Stimulated activated CD8-positive, alpha-beta memory T cell treated with anti-CD3 and anti-CD28 coated beads, Interleukin-7, amount 100 ng/mL, for 1 hour (primary cell): ENCODE results near the gene ATIC.

Experiments used
- DNase-seq, 2 donors: peaks; one replicate each; pipeline ENCODE4 v3.0.0-alpha.2; 2020; ENCODE audit warnings: low read depth in 2 of 2

ATIC gene

DNA sequence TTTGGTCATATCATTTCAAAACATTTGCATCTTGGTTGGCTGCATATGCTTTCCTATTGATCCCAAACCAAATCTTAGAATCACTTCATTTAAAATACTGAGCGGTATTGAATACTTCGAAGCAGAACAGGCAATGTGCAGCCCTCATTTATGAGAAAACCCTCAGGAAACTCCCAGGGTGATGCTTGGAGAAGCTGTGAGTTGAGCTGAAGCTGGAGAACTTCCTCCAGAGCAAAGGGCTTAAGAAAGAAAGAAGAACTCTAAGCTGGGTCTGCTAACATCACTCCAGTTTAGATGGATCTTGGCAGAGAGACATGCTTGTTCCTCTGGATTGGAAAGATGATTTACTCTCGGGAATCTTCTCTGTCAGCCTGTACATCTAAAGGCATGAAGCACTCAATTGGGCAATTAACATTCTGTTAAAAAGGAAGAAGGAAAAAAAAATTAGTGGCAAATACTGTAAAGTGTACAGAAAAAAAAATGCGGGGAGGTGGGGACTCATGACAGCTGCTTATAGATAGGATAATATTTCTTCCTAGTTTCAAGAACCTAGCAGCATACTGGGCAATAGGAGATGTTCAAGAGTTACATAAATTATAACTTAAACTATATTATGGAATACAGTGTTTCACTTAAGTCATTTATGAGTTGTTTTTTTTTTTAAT is 49.5 kb downstream of the ATIC start:
- no peak for DNase-seq

DNA sequence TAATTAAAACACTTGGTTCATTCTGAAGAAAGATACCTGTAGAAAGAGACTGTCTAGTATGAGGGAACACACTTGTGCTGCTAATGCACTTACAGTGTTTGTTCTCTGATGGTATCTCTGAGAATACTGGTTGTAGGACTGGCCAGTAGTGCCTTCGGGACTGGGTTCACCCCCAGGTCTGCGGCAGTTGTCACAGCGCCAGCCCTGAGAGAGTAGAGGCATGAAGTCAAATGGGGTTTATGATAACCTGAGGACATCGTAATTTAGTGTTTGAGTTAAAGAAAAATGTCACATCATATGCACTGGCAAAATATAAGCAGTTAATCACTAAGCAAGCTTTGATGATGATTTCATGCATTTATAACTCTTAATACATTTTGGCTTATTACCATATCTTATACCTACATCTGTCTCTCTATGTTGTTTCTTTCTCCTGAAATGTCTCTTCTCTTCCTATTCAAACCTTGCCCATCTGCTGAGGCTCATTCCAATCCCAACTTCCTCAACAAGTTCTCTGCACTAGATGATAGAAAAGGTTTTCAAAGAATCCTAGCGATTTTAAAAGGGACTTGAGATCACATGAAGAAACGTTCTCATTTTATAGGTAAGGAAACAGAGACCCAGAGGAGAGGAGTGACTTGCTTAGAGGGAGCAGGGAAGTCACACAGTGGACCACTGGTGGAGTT is 50.2 kb downstream of the ATIC start:
- no peak for DNase-seq

DNA sequence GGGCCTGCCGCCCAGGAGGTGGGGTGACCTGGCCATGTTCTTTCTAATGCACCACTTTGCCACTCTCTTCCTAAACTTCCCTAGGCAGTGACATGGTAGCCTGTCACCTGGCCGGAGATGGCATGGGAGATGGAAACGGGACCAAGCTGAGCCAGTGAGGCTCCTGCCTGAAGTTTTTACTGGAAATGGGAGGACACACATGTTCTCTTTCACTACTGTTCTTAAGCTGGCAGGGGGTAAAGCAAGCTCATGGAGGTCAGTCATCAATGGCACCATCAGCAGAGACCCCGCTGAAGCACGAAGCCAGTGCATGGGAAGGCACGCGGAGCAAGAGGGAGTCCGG is 50.7 kb downstream of the ATIC start:
- DNase-seq, result no peak

DNA sequence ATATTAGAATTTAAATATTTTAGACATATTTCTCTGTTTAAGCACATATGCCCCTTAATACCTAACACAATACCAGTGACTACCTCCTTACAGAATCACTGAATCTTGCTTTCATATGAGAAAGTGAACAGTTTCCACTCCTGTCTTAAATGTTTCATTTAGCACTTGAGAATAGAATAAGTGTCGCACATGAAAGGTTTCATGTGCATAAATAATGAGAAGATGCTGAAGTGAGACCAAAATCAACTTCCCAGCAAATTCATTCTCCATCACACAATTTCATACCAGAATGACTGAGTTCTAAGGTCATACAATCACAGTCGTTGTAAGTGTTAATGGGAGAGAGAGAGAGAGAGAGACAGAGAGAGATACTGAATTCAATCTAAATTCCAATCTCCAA is 51.2 kb downstream of the ATIC start:
- no peak for DNase-seq

DNA sequence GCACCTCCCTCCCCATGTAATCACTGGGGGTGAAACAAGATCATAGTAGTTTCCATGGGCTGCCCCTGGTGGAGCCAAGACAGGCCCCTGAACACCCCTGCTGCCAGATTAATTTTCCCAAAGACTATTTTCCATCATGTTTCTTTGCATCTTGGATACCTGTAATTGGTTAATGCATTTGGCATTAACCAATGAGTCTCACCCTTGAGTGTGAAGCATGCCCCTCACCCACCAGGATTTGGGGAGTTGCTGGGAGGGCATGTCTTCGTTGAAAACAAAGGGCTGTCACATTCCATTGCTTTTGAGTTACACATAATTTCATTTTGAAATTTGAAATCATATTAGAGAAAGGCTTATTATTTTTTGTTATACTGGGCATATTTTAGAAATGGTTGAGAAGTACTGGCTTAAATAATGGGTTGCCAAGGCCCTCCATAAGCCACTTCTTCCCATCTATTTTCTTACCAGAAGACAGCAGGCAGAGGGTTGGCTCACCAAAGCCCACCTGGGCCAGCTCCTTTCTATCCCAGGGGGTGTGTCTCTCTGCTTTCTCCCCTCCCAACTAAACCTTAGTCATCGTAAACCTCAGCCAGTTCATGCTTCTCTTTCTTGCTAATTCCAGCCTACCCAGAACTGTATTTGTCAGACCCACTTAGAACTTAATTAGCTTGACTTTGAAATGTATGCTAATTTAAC is 51.8 kb downstream of the ATIC start:
- DNase-seq, result no peak

DNA sequence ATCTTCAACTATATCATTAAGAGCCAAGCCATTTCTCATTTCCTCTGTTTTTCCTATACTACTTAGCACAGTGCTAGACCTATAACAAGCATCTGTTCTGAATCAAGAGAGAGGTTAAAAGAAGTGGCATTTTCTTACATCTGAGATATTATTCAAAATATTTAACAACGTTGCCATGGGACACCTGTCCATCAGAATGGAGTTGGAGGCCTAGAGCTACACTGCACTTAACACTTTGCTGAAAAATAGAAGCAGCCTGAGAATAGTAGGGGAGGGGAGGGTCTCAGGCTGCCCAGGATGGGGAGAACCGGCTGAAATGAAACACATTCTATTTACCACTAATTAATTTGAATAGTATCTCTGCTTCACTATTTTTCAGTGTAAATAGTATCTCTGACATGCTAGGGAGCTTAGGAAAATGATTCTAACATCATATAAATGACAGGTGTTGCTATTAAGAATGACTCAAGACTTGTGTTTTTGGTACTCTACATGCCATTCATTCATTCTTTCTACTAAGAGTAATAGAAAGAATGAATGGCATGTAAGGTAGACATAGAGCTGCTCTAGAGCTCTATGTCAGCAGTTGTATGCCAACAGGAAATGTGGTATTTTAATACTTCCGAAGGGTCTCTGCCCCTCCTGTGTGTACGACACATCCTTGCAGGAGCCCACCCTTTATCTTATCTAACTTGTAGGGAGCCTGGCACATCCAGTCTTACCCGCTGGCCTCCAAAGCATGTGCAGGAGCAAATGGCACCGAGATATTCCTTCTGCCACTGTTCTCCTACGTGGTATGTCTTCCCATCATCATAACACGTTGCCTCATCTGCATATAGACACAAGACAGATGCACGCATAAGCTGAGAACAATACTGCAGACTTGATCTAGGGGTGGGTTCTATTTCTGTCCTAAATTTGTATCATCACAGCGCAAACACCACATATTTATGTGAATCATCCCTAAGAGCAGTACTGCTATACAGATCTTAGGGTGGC is 52.6 kb downstream of the ATIC start:
- no peak for DNase-seq

DNA sequence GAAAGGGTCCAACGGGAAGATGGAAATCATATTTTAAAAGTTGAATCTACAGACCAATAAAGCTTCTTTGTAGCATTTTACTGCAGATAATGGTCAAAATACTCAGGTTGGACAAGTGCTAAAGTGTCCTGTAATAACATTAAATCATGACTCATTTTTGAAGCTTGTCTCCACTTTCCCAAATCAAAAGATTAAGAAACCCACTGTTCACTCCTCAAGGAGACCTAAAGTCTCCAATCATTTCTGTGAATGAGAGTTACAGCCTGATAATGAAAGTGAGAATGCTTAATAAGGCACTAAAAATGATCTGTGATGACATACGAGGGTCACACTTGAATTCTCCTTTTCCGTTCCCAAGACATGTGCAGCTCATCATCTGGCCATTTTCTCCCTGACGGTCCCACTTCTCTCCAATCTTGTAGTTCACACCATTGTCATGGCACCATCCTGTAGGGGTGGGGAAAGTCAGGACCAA is 53.4 kb downstream of the ATIC start:
- no peak for DNase-seq

DNA sequence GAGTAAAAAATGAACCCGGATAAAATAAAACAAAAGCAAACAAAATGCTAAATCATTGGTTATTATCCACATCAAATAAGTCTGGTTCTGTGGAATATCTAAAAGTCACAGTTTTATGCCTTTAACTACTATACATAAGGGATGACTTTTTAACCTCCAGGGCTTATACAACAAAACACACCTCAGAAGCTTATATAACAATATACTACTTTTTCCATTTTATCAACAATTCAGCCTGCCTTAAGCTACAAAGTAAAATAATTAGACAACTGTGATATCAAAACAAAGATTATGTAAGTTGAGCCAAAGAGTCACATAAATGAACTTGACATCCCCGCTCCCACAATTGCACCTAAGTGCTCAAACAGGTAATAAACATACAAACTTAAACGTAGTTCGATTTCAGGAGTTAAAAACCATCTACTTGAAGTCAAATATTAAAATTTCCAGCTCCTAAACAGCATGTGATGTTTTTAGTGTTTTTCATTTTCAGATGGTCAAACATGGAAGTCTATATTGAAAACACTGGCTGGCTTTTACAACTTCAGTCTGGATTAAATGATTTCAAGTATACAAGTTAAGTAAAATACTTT is 54.7 kb downstream of the ATIC start:
- DNase-seq, result no peak

DNA sequence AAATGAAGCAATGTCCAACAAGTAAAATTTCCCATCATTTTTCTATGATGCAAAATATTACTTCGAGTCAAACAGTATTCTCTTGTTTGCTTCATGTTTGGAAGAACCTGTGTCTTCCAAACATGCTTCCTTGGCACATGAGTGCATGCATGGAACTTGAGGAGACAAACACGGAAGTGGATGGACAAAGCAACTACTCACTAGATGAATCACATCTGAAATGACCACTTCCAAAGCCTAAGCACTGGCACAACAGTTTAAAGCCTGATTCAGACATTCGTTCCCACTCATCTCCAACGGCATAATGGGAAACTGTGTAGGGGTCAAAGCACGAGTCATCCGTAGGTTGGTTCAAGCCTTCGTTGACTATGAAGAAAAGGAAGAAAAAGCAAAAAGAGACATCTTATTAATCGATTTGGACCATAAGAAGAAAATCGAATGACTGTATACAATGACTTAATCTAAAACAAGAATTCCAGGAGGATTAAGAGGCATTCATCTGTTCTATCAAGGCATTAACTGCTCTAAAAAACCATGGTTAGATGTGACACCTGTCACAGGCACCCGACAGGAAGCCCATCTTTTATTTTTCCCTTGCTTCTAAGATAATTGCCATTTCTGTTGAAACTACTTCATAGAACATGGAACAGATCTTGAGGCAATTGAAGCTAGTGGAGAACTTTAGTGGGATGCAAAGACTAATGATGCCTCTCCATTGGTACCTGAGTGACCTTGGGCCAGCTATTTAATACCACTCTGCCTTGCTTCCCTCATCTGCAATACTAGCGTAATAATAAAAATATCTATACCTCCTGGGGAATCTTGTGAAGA is 56.0 kb downstream of the ATIC start:
- no peak for DNase-seq

DNA sequence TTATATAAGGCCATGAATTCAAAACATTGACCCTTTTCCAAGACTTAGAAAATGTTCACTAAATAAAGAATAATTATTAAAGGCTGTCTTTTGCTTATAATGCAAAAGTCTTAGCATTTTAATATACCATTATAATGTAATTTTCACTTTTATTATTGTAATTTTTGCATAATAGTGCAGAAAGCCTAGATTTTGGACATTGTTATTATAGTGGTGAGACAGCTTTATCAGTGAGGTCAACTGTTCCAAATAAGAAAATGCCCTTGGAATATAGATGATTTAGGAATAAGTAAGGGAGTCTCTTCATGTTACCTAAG is 56.6 kb downstream of the ATIC start:
- no peak for DNase-seq

DNA sequence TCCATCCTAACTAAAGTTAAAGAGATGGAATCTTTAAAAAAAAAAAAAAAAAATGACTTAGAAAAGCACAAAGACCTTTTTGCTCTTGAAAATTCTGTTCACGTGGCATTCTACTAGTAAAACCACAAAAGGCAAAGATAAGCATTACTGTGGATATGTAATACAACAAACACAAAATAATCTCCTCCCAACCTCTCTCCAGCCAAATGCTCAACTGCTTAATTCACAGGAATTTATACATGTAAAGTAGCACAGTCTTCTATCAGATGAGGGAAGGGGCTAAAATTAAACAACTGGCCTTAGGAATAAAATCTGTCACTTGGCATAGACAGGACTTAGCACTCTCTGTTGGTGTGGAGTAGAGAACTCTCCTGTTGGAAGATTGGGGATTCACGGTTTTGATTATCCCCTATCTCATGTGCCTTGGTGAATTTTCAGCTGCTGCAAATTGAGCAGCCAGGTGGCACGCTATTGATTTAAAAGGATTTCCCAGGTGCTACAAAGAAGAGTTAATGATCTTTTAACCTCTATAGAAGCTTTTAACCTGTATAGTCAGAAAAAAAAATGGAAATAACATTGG is 57.4 kb downstream of the ATIC start:
- DNase-seq, result no peak

DNA sequence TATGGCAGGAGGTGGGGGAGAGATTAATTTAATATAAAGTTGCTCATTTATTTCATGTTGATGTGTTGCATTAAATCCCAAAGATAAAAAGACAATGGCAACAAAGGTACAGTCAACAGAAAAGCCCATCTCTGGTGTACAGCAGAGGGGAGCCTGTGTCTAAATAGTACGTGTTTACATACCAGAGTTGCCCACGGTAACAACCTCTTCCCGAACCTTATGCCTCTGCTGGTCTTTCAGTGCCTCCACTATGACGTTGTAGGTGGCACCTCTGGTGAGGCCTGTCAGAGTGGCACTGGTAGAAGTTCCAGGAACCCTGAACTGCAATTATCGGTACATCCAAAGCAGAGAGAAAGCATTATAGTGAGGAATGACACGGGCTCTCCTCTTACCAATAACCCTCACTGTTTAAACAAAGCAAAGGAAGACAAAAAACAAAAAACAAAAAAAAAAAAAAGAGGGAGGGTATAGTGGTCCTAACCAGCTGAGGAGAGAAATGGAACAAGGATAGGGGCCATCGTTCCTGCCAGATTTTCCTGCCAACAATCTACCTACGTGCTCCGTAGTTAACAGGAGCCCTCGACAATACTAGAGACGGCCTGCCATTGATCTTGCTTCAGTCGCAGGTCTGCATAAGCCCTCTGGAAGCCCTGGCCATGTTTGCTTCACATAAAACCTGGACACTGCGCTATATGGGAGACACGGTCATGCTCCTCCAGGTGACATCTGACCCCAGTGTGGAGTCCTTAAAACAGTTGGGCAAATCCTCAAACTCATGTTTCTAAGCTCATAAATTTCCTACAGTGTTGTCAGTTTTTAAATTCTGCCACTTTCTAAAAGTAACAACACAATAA is 58.5 kb downstream of the ATIC start:
- no peak for DNase-seq

DNA sequence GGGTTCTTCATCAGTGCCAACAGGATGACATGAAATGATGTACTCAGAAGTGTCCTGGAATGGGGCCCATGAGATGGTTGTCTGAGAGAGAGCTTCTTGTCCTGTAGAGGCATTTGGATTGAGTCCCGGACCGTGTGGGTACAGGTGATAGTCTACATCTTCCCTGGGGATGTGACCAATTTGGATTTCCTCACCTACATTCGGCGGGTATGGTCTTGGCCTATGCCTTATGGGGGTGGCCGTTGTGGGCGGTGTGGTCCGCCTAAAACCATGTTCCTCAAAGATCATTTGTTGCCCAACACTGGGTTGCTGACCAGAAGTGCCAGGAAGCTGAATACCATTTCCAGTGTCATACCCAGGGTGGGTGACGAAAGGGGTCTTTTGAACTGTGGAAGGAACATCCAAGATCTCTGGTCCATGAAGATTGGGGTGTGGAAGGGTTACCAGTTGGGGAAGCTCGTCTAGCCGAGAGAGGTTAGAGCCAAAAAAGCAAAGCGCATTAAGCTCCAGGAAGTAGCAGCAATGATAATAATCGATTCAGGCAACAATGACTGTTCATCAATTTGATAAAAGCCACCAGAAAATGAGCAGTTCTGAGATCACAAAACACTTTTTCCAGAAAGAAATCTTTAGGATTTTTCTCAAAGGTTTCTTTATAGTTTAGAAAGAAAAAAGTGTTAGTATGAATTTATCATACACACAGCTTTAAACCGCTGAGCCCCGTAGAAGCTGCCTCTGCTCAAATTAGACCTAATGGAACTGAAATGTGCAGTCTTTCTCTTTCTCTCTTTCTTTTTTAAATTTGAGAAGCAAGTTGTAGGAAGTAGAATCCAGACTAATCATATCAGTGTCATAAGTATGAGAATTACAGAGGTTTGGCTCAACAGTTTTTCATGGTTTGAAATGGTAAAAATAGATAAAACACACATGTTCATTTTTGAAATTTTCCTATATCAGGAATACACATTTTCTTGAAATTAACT is 60.3 kb downstream of the ATIC start:
- DNase-seq, result no peak

DNA sequence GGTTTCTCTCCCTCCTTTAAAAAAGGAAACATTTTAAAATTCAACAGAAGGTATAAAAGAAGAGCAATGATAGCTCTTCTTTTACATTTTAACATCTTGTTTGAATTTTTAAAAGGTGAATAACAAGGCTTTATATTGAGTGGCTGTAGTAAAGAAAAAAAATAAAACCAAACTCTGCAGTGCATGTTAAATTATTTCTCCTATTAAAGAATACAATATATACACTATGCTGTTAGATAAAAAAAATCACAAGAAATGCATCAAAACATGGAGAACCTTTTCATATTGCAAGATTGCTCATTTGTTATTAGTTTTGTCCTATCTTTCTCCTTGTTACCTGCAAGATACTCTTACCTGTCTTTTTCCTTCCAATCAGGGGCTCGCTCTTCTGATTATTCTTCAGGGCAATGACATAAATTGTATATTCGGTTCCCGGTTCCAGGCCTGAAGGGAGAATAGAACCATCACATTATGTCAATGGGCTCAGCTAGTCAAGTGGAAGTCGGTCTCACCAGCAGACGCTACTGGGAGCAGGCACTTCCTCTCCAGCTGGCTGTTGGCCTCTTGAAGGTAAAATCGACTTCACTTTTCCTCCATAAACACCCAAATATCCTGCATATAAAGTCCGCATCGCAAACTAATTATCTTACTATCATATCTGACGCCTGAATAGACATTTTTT is 61.2 kb downstream of the ATIC start:
- DNase-seq, result no peak

DNA sequence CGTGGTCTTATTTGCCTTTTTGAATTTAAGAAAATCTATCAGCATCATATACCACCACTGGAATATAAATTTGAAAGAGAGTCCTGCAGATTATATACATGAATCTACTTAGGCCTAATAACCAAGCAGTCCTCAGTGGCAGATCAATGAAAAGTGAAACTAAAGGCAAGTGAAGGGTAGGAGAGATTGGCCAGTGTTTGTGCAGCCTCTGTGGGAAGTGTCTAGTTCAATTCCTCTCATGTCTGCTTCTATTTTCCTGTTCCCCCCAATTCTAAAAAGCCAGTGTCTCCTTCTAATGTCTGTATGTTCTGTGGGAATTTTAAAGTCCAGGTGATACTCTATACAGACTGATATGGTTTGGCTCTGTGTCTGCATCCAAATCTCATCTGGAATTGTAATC is 62.1 kb downstream of the ATIC start:
- DNase-seq, result no peak

DNA sequence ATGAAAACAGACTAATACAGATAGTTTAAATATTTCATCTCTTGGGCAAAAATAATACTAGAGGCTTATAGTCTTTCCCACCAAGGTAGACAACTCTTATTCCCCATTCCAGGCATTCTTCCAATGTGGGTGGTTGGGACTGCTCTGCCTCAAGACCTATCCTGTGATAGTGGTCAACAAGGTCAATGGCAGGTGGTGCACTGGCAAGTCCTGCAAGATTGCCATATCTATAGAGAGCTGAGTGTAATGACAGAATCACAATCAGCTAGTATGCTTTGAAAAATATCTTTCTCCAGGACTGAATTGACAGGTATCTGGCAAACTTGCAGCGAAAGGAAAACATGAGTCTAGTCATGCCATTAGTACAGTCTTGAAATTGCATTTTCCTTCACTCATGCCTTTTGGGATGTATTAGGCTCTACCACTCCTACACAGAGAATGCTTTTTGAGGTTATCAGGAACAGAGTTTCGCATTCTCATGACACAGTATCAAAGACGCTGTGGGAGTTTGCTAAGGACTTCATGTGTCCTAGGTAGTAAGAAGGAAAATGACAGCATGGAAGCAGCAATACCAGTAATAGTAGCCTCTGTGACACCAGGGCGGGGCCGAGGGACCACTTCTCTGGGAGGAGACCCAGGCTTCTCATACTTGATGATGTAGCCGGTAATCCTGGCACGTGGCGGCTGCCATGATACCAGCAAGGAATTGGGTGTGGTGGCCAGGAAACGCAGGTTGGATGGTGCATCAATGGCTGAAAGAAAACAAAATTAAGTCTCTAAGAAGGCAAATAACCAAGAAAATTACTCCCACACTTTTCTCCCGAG is 63.0 kb downstream of the ATIC start:
- no peak for DNase-seq

DNA sequence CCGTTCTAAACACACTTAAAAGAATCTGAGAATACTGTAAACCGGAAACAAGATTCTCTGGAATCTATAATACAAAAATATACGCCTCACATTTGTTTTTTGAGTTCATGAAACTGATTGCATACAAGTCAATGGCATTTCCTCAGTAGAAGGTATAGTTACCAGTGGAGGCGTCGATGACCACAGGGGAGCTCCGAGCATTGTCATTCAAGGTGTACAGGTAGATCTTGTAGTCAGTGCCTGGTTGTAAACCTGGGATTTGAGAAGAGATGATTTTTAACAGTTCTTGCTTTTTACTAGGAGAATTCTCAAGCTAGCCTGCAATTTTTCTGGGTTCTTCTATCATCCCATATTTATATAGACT is 63.6 kb downstream of the ATIC start:
- no peak for DNase-seq
